Retina (tissue), 1 donor: Measurements from ENCODE around the gene PAN3.
"Not testable (repeated sequence)": the region's sequence is repeated elsewhere in the genome, so short reads cannot be mapped to it uniquely, and the experiment has no call there.

ENCODE experiments used
- DNase-seq: peaks from one replicate; pipeline ENCODE4 v3.0.0-alpha.2; 2016

Gene PAN3, protein sequence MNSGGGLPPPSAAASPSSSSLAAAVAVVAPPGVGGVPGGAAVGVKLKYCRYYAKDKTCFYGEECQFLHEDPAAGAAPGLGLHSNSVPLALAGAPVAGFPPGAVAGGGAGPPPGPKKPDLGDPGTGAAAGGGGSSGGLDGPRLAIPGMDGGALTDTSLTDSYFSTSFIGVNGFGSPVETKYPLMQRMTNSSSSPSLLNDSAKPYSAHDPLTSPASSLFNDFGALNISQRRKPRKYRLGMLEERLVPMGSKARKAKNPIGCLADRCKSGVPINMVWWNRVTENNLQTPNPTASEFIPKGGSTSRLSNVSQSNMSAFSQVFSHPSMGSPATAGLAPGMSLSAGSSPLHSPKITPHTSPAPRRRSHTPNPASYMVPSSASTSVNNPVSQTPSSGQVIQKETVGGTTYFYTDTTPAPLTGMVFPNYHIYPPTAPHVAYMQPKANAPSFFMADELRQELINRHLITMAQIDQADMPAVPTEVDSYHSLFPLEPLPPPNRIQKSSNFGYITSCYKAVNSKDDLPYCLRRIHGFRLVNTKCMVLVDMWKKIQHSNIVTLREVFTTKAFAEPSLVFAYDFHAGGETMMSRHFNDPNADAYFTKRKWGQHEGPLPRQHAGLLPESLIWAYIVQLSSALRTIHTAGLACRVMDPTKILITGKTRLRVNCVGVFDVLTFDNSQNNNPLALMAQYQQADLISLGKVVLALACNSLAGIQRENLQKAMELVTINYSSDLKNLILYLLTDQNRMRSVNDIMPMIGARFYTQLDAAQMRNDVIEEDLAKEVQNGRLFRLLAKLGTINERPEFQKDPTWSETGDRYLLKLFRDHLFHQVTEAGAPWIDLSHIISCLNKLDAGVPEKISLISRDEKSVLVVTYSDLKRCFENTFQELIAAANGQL

DNA sequence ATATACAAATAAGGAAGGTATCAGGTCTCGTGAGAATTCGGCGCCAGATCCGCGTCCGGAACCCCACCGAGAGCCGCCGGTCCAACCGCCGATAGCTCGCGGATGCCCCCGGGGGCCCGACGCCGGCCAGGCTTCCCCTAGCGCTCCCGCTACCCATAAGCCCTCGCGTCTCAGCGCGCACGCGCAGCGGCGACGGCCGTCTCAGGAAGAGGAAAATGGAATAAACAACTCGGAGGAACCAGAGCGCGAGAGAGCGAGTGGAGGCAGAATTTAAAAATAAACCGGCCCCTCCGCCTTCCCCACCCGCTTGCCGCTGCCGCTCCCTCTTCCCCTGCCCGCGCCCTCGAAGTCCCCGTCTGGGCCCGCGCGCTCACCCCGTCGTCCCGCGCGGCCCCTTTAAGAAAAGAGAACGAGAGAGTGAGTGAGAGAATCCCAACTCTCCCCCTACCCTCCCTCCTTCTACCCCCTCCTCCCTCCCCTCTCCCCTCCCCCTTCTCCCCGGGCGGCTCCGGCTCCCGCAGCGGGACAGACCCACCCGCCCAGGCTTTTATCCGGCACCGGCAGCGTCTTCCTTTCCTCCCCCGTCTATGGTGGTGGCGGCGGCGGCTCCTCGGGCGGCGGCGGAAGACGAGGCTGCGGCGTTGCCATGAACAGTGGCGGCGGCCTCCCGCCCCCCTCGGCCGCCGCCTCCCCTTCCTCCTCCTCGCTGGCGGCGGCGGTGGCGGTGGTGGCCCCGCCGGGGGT lies at the start of gene PAN3:
Gene PAN3 (plus strand): TSS at position 534 of the 744 bp plus-strand sequence. CDS start 113 bp downstream, at position 647.
- DNase-seq: peak; percentile 97

DNA sequence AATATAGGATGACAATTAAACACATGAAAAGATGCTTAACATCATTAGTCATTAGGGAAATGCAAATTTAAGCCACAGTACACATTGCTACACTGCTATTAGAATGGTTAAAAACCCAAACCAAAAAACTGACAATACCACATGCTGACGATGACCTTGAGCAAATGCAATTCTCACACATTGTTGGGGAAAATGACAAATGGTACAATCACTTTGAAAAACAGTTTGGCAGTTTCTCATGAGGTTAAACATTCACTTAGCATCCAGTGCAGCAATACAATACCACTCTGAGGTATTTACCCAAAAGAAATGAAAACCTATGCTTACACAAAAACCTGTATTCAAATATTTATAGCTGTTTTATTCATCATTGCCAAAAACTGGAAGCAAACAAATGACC lies 49.3 kb upstream of the PAN3 start:
- no peak for DNase-seq

DNA sequence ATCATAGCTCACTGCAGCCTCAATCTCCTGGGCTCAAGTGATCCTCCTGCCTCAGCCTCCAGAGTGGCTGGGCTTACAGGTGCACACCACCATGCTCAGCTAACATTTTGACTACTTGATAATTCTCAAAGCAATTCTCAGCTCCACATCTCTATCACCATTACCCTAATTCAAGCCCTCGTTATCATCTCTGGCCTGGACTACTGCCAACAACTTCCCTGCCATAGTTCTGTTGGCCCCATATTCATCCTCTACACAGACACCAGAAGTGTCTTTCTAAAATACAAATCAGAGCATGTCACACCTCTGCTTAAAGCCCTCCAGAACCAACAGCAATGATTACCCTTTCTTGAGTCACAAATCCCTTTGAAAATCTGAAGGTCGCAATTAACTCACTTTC lies 45.9 kb upstream of the PAN3 start:
- DNase-seq: no peak

DNA sequence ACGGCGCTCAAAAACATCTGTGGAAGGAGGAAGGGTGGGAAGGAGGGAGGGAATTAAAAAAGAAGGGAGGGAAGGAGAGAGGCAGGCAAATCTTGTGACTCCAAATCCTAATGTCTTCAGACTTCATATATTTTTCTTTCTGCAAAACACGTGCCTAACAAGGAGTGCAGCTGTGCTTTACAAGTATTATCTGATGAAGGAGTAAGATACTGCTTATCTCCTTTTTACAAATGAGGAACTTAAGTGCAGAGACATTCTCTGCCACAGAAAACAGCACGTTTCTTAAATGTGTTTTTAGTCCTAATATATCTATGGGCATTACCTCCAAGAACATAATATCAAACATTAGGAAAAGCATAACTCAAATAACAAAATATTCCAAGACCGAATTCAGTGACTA lies 44.5 kb upstream of the PAN3 start:
- no peak for DNase-seq

DNA sequence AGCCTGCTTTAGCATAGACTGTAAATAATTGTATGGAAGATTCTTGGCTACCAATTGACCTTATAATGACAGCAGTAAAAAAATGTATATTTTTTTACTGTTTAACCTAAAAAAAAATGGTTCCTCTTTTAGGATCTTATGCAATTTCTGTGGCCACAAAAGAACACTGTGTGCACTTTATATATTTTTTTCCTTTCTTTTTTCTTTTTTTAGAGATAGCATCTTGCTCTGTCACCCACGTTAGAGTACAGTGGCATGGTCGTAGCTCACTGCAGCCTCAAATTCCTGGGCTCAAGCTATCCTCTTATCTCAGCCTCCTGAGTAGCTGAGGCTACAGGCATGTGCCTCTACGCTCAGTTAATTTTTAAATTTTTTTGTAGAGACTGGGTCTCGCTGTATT lies 44.0 kb upstream of the PAN3 start:
- no peak for DNase-seq

DNA sequence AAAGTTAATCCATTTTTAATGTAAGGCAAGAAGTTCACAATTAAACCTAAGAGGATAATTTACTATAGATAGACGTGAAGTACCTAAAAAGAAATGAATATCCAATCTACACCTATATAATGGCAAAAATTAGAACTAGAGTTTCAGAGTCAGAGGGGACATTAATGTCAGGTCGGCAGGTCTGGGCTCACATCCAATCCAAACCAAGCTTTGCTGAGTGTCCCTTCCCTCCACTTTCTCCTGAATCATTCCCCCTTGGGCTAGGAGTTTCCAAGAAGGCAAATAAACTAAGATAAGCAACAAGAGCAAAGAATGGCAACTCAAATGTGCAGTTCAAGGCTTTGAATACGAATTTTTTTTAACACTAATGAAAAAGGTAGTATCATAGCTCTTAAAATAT lies 40.8 kb upstream of the PAN3 start:
- DNase-seq: no peak

DNA sequence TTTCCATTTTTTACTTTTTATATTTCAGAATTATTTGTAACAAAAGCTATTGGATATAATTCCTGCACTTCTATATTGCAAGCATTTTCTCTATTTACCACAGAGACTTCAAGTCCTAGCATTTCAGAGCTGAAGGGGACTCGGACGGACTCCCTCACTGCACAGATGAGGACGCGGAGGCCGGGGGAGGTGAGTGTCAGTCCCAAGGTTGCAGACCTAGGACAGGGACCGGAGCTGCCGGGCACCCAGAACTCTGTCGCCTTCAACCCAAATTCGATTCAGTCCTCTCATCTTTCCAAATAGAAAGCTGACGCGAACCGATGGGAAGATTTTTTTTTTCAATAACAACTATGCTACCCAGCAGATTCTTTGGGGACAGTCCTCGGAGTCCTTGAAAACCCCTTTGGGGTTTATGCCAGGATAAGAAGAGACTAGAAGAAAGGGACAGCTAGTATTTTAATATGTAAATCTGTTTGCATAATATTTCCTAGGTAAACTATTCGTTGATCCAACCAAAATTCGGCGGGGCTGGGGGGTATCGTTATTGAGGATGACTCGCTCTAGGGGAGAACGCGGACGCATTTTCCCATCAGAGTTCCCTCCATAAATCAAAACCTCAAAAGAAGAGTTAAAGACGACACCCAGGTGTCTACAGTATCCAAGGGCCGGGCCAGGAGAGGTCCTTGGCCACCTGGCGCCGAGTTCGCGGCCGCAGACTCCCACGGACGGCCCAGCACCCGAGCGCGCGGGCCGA lies 38.8 kb upstream of the PAN3 start:
- no peak for DNase-seq

DNA sequence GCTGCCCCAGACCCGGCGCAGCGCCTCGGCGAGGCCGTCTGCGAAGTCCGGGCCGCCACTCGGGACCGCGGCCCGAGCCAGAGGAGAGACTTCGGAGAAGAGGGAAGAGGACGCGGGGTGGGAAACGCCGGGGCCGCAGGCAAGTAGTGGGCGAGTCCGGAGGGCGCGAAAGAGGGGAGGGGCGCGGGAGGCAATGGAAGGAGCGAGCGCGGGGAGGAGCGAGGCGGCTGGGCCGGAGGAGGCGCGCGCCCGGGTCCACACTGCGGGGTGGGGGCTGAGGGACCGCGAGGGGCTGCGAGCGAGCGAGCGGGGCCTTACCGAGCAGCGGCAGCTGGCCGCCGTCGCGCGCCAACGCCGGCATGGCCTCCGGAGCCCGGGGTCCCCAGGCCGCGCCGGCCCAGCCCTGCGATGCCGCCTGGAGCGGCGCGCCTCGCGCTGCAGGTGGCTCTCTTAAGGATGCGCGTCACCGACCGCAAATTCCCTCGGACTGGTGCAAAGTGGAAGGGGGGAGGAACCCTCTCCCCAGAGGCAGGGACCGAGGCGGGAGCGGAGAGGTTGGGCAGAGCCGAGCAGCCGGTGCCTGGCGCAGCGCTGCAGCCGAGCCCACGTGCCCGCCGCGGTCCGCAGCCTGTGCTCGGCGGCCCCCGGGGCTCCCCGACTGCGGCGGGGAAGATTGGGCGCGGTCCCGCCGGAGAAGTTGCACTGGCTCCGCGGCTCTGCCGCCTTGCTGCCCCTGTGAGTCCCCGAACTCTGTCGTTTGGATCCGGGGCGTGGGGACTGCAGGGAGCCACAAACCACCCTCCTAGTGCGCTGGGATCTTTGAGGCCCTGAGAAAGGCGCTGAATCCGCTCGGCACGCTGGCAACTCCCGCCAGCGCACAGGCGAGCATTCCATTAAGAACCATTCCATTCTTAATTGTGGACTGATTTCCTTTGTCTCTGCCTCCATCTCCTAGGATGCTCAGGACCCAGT lies 37.9 kb upstream of the PAN3 start, which contains the start of gene FLT3:
Gene FLT3 (minus strand): TSS at position 427 of the 972 bp plus-strand sequence. CDS start 66 bp downstream, at position 361.
- DNase-seq: peak; percentile 90

DNA sequence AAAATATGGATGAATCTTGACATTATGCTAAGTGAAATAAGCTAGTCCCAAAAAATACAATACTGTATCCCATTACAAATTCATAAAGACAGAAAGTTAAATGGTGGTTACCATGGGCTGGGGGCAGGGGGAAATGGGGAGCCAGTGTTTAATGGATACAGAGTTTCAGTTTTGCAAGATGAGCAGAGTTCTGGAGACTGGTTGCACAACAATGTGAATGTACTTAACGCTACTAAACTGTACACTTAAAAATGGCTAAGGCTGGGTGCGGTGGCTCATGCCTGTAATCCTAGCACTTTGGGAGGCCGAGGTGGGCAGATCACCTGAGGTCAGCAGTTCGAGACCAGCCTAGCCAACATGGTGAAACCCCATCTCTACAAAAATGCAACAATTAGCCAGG lies 36.5 kb upstream of the PAN3 start:
- DNase-seq: not testable (repeated sequence)

DNA sequence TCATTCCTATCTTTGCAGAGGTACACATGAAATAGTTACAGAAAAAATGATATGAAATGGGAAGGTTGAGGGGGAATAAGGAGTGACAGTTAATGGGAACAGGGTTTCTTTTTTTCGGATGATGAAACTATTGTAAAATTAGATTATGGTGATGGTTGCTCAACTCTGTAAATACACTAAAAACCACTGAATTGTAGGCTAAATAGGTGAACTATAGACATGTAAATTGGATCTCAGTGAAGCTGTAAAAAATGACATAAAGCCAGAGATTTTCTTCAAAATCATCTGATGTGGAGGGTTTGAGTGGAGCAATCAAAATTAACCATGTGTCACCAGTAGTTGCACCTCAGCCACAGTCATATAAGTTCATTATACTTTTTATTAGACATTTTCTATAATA lies 31.4 kb upstream of the PAN3 start:
- no peak for DNase-seq

DNA sequence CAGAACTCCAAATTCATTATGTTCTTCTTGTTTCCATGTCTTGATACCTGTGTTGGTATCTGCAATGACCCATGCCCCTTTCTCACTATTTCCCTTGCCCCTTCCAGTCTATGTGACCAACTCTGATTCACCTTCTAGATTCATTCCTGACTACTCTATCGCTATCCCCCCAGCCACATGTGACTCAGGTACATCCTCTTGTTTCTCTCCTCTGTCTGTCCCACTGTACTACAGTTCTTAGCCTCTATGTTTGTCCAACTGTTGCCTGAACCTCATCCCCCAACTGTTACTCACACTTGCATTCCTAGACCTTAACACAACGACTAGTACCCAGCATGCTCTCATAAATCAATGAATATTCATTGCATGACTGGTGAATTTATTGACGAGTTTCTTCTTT lies 27.9 kb upstream of the PAN3 start:
- no peak for DNase-seq

DNA sequence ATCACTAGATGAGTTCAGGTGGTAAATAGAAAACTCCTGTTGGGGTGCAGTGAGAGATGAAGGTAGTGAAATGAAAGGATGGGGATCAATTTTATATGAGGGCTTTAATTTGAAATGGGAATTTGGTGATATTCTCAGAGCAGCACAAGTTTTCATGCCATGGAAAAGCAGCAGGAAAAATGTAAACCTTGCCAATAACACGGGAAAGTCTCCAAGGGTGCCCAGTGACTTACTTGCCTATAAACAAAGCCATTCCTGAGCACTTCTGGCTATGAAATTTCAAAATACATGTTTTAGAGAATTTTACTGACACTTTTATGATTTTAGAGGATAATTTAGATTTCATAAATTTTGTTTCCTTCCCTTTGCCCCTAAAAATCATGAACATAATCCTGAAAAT lies 21.6 kb upstream of the PAN3 start:
- DNase-seq: no peak

DNA sequence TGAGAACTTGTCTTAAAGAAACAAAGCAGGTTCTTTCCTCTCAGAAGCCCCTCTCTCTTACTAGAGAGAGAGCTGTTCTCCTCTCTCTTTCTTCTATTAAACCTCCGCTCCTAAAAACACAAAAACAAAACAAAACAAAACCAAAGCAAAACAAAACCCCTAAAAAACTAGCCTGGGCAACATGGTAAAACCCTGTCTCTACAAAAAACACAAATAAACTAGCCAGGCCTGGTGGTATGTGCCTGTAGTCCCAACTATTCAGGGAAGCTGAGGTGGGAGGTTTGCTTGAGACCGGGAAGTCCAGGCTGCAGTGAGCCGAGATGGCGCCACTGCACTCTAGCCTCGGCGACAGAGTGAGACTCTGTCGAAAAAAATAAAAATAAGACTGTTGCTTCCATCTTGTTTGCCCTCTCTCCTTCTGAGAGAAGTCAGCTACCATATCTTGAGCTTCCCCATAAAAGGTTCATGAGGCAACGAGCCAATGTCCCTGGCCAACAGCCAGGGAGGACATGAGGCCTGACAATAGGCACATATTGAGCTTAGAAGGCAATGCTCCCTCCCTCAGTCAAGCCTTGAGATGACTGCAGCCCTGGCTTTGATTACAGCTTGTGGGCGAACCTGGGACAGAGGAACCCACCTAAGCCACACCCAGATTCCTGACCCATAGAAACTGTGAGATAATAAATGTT lies 20.5 kb upstream of the PAN3 start:
- DNase-seq: no peak

DNA sequence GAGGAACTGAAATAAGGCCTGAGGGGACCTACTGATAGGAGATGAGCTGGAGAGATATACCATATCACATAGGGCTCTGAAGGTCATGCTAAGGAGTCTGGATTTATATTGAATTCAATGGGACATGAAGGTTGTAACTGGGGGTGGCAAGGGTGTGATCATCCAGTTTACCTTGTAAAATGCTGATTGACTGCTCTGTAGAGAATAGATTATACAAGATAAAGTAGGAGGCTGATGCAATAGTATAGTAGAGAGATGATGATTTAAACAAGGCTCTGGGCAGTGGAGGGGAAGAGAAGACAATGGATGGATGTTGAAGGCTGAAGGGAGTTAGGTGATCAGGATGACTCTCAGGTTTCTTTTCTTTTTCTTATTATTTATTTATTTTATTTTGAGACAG lies 18.0 kb upstream of the PAN3 start:
- DNase-seq: no peak

DNA sequence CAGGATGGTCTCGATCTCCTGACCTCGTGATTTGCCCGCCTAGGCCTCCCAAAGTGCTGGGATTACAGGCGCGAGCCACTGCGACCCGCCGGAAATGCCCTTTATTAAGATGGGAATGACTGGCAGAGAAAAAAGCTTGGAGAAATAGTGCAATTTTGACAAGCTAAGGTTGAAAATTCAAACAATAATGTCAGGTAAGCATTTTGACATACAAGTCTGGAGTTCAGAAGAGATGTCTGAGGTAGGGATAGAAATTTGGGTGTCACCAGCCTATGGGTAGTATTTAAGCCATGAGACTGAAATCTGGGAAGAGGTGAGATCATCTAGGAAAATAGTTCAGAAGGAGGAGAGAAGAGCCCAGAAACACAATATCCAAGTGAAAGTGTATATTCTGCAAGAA lies 17.1 kb upstream of the PAN3 start:
- DNase-seq: no peak

DNA sequence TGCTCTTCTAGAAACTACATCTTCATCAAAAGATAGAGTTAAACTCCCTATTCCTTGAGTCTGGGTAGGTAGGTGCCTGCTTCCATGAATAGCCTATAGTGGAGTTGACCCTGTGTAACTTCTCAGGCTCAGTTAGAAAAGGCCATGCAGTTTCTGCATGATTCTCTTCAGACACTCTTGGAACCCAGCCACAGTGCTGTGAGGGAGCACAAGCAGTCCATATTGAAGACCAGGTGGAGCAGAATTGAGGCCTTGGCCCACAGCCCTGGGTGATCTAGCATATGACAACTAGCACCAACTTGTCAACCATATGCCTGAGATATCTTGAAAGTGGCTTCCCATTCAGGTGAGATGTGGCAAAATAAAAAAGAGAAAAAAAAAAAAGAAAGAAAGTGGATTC lies 10.3 kb upstream of the PAN3 start:
- DNase-seq: no peak

DNA sequence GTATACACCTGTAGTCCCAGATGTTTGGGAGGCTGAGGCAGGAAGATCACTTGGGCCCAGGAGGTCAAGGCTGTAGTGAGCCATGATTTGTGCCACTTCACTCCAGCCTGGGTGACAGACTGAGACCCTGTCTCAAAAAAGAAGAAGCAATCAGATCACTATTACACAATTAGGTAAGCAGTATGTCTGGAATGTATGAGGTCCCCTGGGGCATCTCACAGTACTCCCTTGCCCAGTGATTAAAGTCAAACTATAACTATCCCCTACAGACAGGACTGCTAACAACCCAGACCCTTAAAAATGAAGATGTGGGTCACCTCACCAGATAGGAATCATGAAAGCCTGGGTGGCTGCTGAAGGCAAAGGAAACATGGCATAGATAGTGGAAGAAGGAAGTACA lies 9.4 kb upstream of the PAN3 start:
- DNase-seq: no peak

DNA sequence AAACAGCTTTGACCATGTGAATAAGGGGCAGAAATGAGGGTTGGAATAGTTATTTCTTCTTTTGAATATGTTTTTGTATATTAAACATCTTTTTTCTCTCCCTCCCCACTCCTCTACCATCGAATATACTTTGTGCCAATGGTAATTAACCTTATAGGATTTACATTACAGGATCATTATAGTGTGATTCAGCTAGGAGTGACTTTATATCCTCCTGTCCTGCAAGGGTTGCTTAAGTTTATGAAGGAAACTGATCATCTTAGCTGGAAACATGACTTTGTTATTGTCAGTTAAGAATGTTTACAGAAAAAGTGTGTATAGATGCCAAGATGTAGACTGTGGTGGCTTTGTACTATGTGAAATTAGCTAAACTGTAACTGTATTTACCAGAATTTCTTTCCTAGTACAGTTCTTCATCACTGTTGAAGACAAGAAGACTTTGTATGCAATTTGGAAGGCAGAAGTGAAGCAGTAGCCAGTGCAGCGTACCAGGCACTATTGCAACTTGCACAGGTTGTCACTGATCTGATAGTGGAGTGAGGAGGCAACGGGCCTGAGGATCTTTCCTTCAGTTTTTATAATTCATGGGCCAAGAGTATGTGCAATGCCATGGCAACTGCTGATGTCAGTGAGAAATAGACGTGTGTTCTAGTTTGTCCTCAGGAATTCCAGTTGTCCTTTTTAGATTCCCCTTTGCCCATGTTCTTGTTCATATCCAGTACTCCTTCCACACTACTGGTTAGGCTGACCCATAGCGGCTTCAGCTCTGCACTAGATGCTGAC lies 8.2 kb upstream of the PAN3 start:
- DNase-seq: no peak

DNA sequence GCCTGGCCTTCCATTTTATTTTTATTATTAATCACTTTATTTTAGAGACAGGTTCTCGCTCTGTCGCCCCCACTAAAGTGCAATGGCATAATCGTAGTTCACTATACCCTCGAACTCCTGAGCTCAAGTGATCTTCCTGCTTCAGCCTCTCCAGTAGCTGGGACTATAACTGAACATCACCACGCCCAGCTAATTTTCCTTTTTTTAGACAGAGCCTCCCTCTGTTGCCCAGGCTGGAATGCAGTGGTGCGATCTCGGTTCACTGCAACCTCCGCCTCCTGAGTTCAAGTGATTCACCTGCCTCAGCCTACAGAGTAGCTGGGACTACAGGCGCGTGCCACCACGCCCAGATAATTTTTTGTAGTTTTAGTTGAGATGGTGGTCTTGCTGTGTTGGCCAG lies 6.7 kb upstream of the PAN3 start:
- DNase-seq: no peak

DNA sequence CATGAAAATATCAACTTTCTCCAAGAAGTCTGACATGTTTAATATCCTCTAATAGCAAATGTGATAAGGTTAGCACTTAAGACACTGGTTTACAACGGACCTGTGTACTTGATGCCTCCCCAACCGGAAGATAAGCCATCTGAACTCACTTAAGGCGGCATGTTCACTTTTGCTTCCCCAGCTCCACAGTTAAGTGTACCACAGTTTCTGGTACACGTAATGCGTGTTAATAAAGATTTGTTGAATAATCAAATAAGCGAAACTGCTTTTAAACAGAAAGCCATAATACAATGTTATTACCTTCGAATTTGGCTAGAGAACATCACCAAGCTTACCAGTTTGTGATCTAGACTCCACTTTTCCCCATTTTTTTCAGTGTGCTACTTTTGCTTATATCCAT lies 1.4 kb upstream of the PAN3 start:
- no peak for DNase-seq
